K562 (cell line): Measurements from ENCODE around the gene HIVEP3. TPM values are rescaled to one million over a fixed set of nuclear protein-coding genes. Genes with fewer than 3 reads are reported as not detected.

Source experiments
- ATAC-seq: fragments of 200-7000 bp; cut with Tn5 transposase; 3 replicates; pipeline ENCODE4 v1.9.1; 2020; ENCODE audit warnings: moderate library complexity
- BruUV-seq: library from RNA; stranded (reverse); fragments of 400-500 nt; replicated peaks from 2 replicates; lab custom pipeline; 2021; lab: Mats Ljungman, UMichigan
- CTCF ChIA-PET: fragments of 300-600 bp; formaldehyde crosslinking; extraction: SDS; loops from one replicate; lab custom pipeline; 2021; ENCODE audit warnings: low intra/inter-chr PET ratio; lab: Yijun Ruan, JAX
- POLR2A ChIA-PET: fragments of 300-600, 350-650 bp; sonication (Branson Sonifier 250); formaldehyde crosslinking; extraction: SDS; loops from one replicate; lab custom pipeline; 2021; ENCODE audit warnings: antibody characterized with exemption, inconsistent platforms; lab: Yijun Ruan, JAX
- DNase-seq, 4 experiments: peaks; one replicate each; pipeline versions ENCODE4 v3.0.0 to v3.0.0-alpha.2; 2011 to 2018; ENCODE audit warnings: low spot score in 3 of 4, mixed read lengths in 3 of 4; ENCODE audit errors: extremely low read depth in 1 of 4
- FAIRE-seq: peaks from 2 replicates; lab custom pipeline; 2011; peaks lifted over from hg19 to GRCh38; lab: Jason Lieb, UNC
- H2AFZ ChIP-seq: 2 replicates; pipeline ENCODE4 v1.6.0; 2011; ENCODE audit warnings: low read depth, low read length, control low read depth, inconsistent platforms
- H3K27ac ChIP-seq: fragments of 200-600 bp; 3 replicates; pipeline ENCODE4 v1.8.0; 2011; ENCODE audit warnings: low read depth, mild to moderate bottlenecking, control low read depth, inconsistent platforms, low read length, moderate library complexity, mixed read lengths; ENCODE audit errors: extremely low read depth
- H3K27me3 ChIP-seq, 2 experiments: fragments of 300-600 bp in 1 of 2; 2 replicates in 1 of 2; 3 replicates in 1 of 2; pipeline versions ENCODE4 v1.6.0 to v1.8.0; 2011; ENCODE audit warnings: inconsistent platforms in 2 of 2, low read length in 2 of 2, mild to moderate bottlenecking in 1 of 2, mixed read lengths in 1 of 2, moderate library complexity in 1 of 2; ENCODE audit not compliant: control insufficient read depth in 2 of 2, insufficient read depth in 2 of 2
- H3K36me3 ChIP-seq: fragments of 300-600 bp; 3 replicates; pipeline ENCODE4 v1.8.0; 2011; ENCODE audit warnings: mild to moderate bottlenecking, low read length, inconsistent platforms; ENCODE audit not compliant: control insufficient read depth, insufficient read depth
- H3K4me1 ChIP-seq, 2 experiments: fragments of 200-600 bp in 1 of 2; replicated peaks in 1 of 2; 2 replicates in 1 of 2; 3 replicates in 1 of 2; pipeline versions ENCODE4 v1.5.1 to v1.8.0; 2011; ENCODE audit warnings: inconsistent platforms in 2 of 2, low read length in 2 of 2, mild to moderate bottlenecking in 1 of 2, mixed read lengths in 1 of 2, moderate library complexity in 1 of 2; ENCODE audit not compliant: control insufficient read depth in 2 of 2, insufficient read depth in 2 of 2
- H3K4me2 ChIP-seq: 2 replicates; pipeline ENCODE4 v1.6.1; 2011; ENCODE audit warnings: low read length, control low read depth, inconsistent platforms, mixed read lengths; ENCODE audit not compliant: insufficient read depth
- H3K4me3 ChIP-seq: fragments of 200-600 bp; sonication (generic), shearing (Covaris generic); 2 replicates; pipeline ENCODE4 v1.5.1; 2016; ENCODE audit warnings: control low read depth, inconsistent platforms
- H3K79me2 ChIP-seq: fragments of 200-600 bp; 3 replicates; pipeline ENCODE4 v1.8.0; 2011; ENCODE audit warnings: low read length, inconsistent platforms; ENCODE audit not compliant: control insufficient read depth, insufficient read depth
- H3K9ac ChIP-seq, 2 experiments: 2 replicates each; pipeline versions ENCODE4 v1.6.0 to v1.6.1; 2011; ENCODE audit warnings: low read depth in 2 of 2, low read length in 2 of 2, control low read depth in 1 of 2, inconsistent platforms in 1 of 2, mild to moderate bottlenecking in 1 of 2, mixed read lengths in 1 of 2; ENCODE audit not compliant: insufficient read depth in 1 of 2
- H3K9me1 ChIP-seq: one replicate; pipeline ENCODE4 v1.6.0; 2011; ENCODE audit warnings: inconsistent platforms, mild to moderate bottlenecking, low read length, moderate library complexity; ENCODE audit not compliant: control insufficient read depth, insufficient read depth
- H3K9me3 ChIP-seq: replicated peaks from 2 replicates; pipeline ENCODE4 v1.5.1; 2011; ENCODE audit warnings: low read depth, low read length, inconsistent platforms; ENCODE audit not compliant: control insufficient read depth, insufficient read depth
- H4K20me1 ChIP-seq: replicated peaks from 2 replicates; pipeline ENCODE4 v1.6.1; 2011; ENCODE audit warnings: low read length, inconsistent platforms, mixed read lengths; ENCODE audit not compliant: control insufficient read depth, insufficient read depth
- CTBP1 ChIP-seq: fragments of 450-650 bp; IDR thresholded peaks from 2 replicates; pipeline ENCODE4 v1.6.1; 2016; ENCODE audit warnings: borderline replicate concordance
- LEF1 ChIP-seq: fragments of 450-650 bp; IDR thresholded peaks from 2 replicates; pipeline ENCODE4 v1.6.1; 2016; ENCODE audit warnings: mild to moderate bottlenecking
- RBFOX2 ChIP-seq: fragments of 200-400 bp; formaldehyde crosslinking; IDR thresholded peaks from 2 replicates; pipeline ENCODE4 v1.6.1; 2017; ENCODE audit warnings: low read depth, mild to moderate bottlenecking, low read length, moderate library complexity
- ZNF445 ChIP-seq: fragments of 250-450 bp; sonication (Bioruptor Pico); IDR thresholded peaks from 2 replicates; pipeline ENCODE4 v1.4.0; 2020; ENCODE audit warnings: low read depth, mild to moderate bottlenecking, moderate library complexity
- WGBS: fragments of 100-300 bp; shearing (Covaris generic); methylation state at CpG from one replicate; pipeline ENCODE4 v1.1.6; 2016; ENCODE audit warnings: low coverage, mixed read lengths; ENCODE audit not compliant: insufficient coverage; ENCODE audit errors: missing lambda C conversion rate; 5-methylcytosine and 5-hydroxymethylcytosine counted together
- in situ Hi-C: fragments of 300-500 bp; cut with MboI; formaldehyde crosslinking; loops from 4 replicates; pipeline ENCODE4 v1.15.0; 2018; ENCODE audit warnings: inconsistent platforms, mixed read lengths
- intact Hi-C: fragments of 100-400 bp; cut with micrococcal nuclease; formaldehyde crosslinking; loops from 2 replicates; pipeline ENCODE4 v1.14.2; 2022
- polyA plus RNA-seq, 8 experiments: library from polyadenylated mRNA; depleted of rRNA in 4 of 8; stranded (reverse) in 5 of 8; unstranded in 3 of 8; fragments of >200 nt; fragmentation: Nextera tagmentation in 2 of 8; fragmentation: Illumina TruSeq in 1 of 8; extraction: Ambion mirVana in 2 of 8; extraction: Trizol in 1 of 8; gene quantifications; 2 replicates each; pipeline versions ENCODE4 v1.2.1 to v1.2.3, GENCODE V29; 2011 to 2014; ENCODE audit warnings: inconsistent platforms in 1 of 8, missing spikeins in 1 of 8
- total RNA-seq, 7 experiments: library from RNA; depleted of rRNA in 6 of 7; stranded (reverse); fragments of >200 nt in 6 of 7; fragmentation: Illumina TruSeq in 2 of 7; extraction: Trizol in 2 of 7; gene quantifications; 2 replicates each; pipeline versions ENCODE4 v1.2.1 to v1.2.3, GENCODE V29; 2011 to 2021; ENCODE audit warnings: low replicate concordance in 1 of 7
- TF ChIP-seq, protein P1 (sequence below): fragments of 450-650 bp; IDR thresholded peaks from 2 replicates; pipeline ENCODE4 v1.6.1; 2016; ENCODE audit warnings: mild to moderate bottlenecking
- TF ChIP-seq, protein P2 (sequence below), 2 experiments: fragments of 450-650 bp in 1 of 2; IDR thresholded peaks; 2 replicates each; pipeline ENCODE4 v1.6.1; 2011 to 2017; ENCODE audit warnings: low read depth in 2 of 2, antibody characterized with exemption in 1 of 2, borderline replicate concordance in 1 of 2, low read length in 1 of 2, mild to moderate bottlenecking in 1 of 2, mixed read lengths in 1 of 2; ENCODE audit not compliant: control insufficient read depth in 1 of 2

The HIVEP3 gene
- total and polyA plus RNA-seq, 9 of the 15 experiments (the other 6 are each of a cell fraction or from before 2014, with no cell fraction given) = 0.09 to 0.58 (median 0.34) TPM; not detected in 1

DNA sequence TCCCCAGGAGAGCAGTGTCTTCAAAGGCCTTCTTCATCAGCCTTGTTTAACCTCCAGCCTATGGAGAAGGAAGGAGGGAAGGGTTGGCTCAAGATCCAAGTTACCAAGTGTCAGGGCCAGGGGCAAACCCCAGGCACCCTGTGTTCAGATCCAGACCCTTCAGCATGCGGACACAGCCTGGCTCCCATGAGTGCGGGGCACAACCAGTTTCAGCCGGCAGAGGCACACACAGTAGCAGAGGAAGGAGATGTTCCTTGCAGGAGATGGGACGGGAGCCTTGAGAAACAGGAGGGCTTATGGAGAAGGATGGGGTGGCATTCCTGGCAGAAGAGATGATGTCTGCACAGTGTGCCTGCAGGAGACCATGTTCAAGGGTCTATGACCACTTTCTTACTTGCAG is 272.5 kb downstream of the HIVEP3 start:
- Histone ChIP-seq H4K20me1 (no peaks in the 10 kb centered on the region; the same call in 1 of the 2 replicates), H3K36me3 (no peaks in the 10 kb centered on the region), H3K4me2 (no peak overlapping the region), H3K4me3 (no peak overlapping the region), H3K27ac (no peak overlapping the region), H3K9me3 (no peaks in the 10 kb centered on the region), H3K27me3 (peaks cover 5 to 43% of the 10 kb centered on the region in 2 experiments; a peak in 3 of 5 replicates), H2AFZ (no peak overlapping the region), H3K9me1 (no peaks in the 10 kb centered on the region), H3K4me1 (no peaks in the 10 kb centered on the region), H3K9ac (no peak overlapping the region), H3K79me2 (no peaks in the 10 kb centered on the region)
- WGBS = 0% methylated on average over 4 of the region's 4 CpGs
- BruUV-seq = no TSS peak
- TF ChIP-seq, protein P1, sequence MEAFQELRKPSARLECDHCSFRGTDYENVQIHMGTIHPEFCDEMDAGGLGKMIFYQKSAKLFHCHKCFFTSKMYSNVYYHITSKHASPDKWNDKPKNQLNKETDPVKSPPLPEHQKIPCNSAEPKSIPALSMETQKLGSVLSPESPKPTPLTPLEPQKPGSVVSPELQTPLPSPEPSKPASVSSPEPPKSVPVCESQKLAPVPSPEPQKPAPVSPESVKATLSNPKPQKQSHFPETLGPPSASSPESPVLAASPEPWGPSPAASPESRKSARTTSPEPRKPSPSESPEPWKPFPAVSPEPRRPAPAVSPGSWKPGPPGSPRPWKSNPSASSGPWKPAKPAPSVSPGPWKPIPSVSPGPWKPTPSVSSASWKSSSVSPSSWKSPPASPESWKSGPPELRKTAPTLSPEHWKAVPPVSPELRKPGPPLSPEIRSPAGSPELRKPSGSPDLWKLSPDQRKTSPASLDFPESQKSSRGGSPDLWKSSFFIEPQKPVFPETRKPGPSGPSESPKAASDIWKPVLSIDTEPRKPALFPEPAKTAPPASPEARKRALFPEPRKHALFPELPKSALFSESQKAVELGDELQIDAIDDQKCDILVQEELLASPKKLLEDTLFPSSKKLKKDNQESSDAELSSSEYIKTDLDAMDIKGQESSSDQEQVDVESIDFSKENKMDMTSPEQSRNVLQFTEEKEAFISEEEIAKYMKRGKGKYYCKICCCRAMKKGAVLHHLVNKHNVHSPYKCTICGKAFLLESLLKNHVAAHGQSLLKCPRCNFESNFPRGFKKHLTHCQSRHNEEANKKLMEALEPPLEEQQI = no peak
- TF ChIP-seq LEF1 (no peak), ZNF445 (CRISPR knock-in tag) (no peak), CTBP1 (no peak), RBFOX2 (no peak)
- TF ChIP-seq, protein P2, sequence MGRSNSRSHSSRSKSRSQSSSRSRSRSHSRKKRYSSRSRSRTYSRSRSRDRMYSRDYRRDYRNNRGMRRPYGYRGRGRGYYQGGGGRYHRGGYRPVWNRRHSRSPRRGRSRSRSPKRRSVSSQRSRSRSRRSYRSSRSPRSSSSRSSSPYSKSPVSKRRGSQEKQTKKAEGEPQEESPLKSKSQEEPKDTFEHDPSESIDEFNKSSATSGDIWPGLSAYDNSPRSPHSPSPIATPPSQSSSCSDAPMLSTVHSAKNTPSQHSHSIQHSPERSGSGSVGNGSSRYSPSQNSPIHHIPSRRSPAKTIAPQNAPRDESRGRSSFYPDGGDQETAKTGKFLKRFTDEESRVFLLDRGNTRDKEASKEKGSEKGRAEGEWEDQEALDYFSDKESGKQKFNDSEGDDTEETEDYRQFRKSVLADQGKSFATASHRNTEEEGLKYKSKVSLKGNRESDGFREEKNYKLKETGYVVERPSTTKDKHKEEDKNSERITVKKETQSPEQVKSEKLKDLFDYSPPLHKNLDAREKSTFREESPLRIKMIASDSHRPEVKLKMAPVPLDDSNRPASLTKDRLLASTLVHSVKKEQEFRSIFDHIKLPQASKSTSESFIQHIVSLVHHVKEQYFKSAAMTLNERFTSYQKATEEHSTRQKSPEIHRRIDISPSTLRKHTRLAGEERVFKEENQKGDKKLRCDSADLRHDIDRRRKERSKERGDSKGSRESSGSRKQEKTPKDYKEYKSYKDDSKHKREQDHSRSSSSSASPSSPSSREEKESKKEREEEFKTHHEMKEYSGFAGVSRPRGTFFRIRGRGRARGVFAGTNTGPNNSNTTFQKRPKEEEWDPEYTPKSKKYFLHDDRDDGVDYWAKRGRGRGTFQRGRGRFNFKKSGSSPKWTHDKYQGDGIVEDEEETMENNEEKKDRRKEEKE (IDR thresholded peaks at IDR 0.05; ENCODE audit: borderline replicate concordance in 1 of 2, control insufficient read depth in 1 of 2, low read depth in 2 of 2, low read length in 1 of 2) = no peak
- ATAC-seq (no peak), DNase-seq (no peak), FAIRE-seq (no peak)
- intact Hi-C loops (no loop called here), in situ Hi-C loops (no loop called here)
- ChIA-PET CTCF (no interaction called here), POLR2A (no interaction called here)
